Activated CD8-positive, alpha-beta memory T cell treated with anti-CD3 and anti-CD28 coated beads, Interleukin-2, amount 50 U/mL, for 1 hour (primary cell): ENCODE results near the gene SYNJ2.
"Not testable (repeated sequence)": the region's sequence is repeated elsewhere in the genome, so short reads cannot be mapped to it uniquely, and the experiment has no call there.

Experiments used
- DNase-seq: peaks from one replicate; pipeline ENCODE4 v3.0.0-alpha.2; 2020; ENCODE audit errors: extremely low read depth

SYNJ2 gene

GRCh38 chr6:157956171-157956730 is 25.4 kb upstream of the SYNJ2 start:
- DNase-seq = no peak

GRCh38 chr6:157959451-157960227 is 22.0 kb upstream of the SYNJ2 start:
- no peak for DNase-seq

GRCh38 chr6:157961153-157961831 is 20.4 kb upstream of the SYNJ2 start:
- DNase-seq = no peak

- no peak for DNase-seq
Observed at GRCh38 chr6:157961832-157962575, 19.7 kb upstream of the SYNJ2 start.

- no peak for DNase-seq
Observed at GRCh38 chr6:157962601-157963302, 18.9 kb upstream of the SYNJ2 start.

GRCh38 chr6:157964100-157964499 is 17.6 kb upstream of the SYNJ2 start:
- no peak for DNase-seq

- DNase-seq = no peak
Observed at GRCh38 chr6:157965387-157965786, 16.3 kb upstream of the SYNJ2 start.

GRCh38 chr6:157966589-157966977 is 15.1 kb upstream of the SYNJ2 start:
- DNase-seq = no peak

- no peak for DNase-seq
Observed at GRCh38 chr6:157967020-157967419, 14.6 kb upstream of the SYNJ2 start.

GRCh38 chr6:157967486-157967885 is 14.2 kb upstream of the SYNJ2 start:
- DNase-seq = no peak

- DNase-seq = not testable (repeated sequence)
Observed at GRCh38 chr6:157972177-157972576, 9.5 kb upstream of the SYNJ2 start.

- no peak for DNase-seq
Observed at GRCh38 chr6:157974341-157974894, 7.2 kb upstream of the SYNJ2 start.

GRCh38 chr6:157974967-157975366 is 6.7 kb upstream of the SYNJ2 start:
- DNase-seq = no peak

GRCh38 chr6:157975456-157975855 is 6.2 kb upstream of the SYNJ2 start:
- no peak for DNase-seq

GRCh38 chr6:157976345-157977175 is 5.1 kb upstream of the SYNJ2 start:
- no peak for DNase-seq

GRCh38 chr6:157977176-157977804 is 4.4 kb upstream of the SYNJ2 start:
- DNase-seq = no peak

GRCh38 chr6:157978021-157978783 is 3.5 kb upstream of the SYNJ2 start:
- DNase-seq = no peak

- DNase-seq = no peak
Observed at GRCh38 chr6:157980288-157981131, 1.2 kb upstream of the SYNJ2 start.

GRCh38 chr6:157981132-157981394 is 600 bp upstream of the SYNJ2 start:
- DNase-seq = no peak
